Parathyroid adenoma (tissue), 2 donors: ENCODE results near the gene DDX54.

Experiments used
- H2AFZ ChIP-seq: fragments of 300-600 bp; sonication (generic); one replicate; pipeline ENCODE4 v1.7.0; 2017; ENCODE audit warnings: antibody characterized with exemption, mild to moderate bottlenecking
- H3K27ac ChIP-seq: fragments of 300-600 bp; sonication (generic); one replicate; pipeline ENCODE4 v1.7.0; 2017
- H3K27me3 ChIP-seq: fragments of 300-600 bp; sonication (generic); one replicate; pipeline ENCODE4 v1.7.0; 2017; ENCODE audit warnings: low read length; ENCODE audit not compliant: control insufficient read depth, insufficient read depth
- H3K36me3 ChIP-seq: fragments of 300-600 bp; sonication (generic); one replicate; pipeline ENCODE4 v1.7.0; 2017; ENCODE audit warnings: low read length; ENCODE audit not compliant: control insufficient read depth, insufficient read depth
- H3K4me1 ChIP-seq: fragments of 300-600 bp; sonication (generic); one replicate; pipeline ENCODE4 v1.7.0; 2017; ENCODE audit warnings: control low read depth
- H3K4me2 ChIP-seq: fragments of 300-600 bp; sonication (generic); one replicate; pipeline ENCODE4 v1.7.0; 2017; ENCODE audit warnings: low read length
- H3K4me3 ChIP-seq: fragments of 300-600 bp; sonication (generic); one replicate; pipeline ENCODE4 v1.7.0; 2017; ENCODE audit warnings: low read depth, low read length
- H3K79me2 ChIP-seq: fragments of 300-600 bp; sonication (generic); one replicate; pipeline ENCODE4 v1.7.0; 2017; ENCODE audit warnings: control low read depth
- H3K9ac ChIP-seq: fragments of 300-600 bp; sonication (generic); one replicate; pipeline ENCODE4 v1.7.0; 2017; ENCODE audit warnings: mild to moderate bottlenecking
- H3K9me3 ChIP-seq: fragments of 300-600 bp; sonication (generic); one replicate; pipeline ENCODE4 v1.7.0; 2017; ENCODE audit warnings: low read length; ENCODE audit not compliant: control insufficient read depth
- CTCF ChIP-seq: fragments of 300-600 bp; sonication (generic); IDR thresholded peaks from one replicate; pipeline ENCODE4 v1.7.0; 2017; ENCODE audit warnings: antibody characterized with exemption, mild to moderate bottlenecking
- donor health status: primary hyperparathyroidism.

DDX54 gene

GRCh38 chr12:113152196-113152834 lies 33.0 kb downstream of the DDX54 start:
- Histone ChIP-seq H3K36me3 (no peaks in the 10 kb centered on the region), H3K4me2 (no peak overlapping the region), H3K27ac (peak overlapping the region; percentile 70), H3K9me3 (no peaks in the 10 kb centered on the region), H3K4me1 (peaks cover 8% of the 10 kb centered on the region), H2AFZ (peak overlapping the region; percentile 96), H3K4me3 (no peak overlapping the region), H3K27me3 (no peaks in the 10 kb centered on the region), H3K9ac (no peak overlapping the region), H3K79me2 (no peaks in the 10 kb centered on the region)
- TF ChIP-seq CTCF: no peak

GRCh38 chr12:113151655-113152054 lies 33.6 kb downstream of the DDX54 start:
- Histone ChIP-seq H3K4me2 (no peak overlapping the region), H3K36me3 (no peaks in the 10 kb centered on the region), H3K27ac (no peak overlapping the region), H3K4me1 (peaks cover 8% of the 10 kb centered on the region), H3K27me3 (no peaks in the 10 kb centered on the region), H3K4me3 (no peak overlapping the region), H3K9me3 (no peaks in the 10 kb centered on the region), H2AFZ (no peak overlapping the region), H3K79me2 (no peaks in the 10 kb centered on the region), H3K9ac (no peak overlapping the region)
- no peak for TF ChIP-seq CTCF

- Histone ChIP-seq H3K79me2 (no peaks in the 10 kb centered on the region), H3K4me3 (no peak within 1 kb of the TSS), H2AFZ (peak within 1 kb of the TSS; percentile 58), H3K27ac (peak within 1 kb of the TSS; percentile 37), H3K4me2 (no peak within 1 kb of the TSS), H3K9ac (no peak within 1 kb of the TSS), H3K27me3 (no peaks in the 10 kb centered on the region), H3K9me3 (no peaks in the 10 kb centered on the region), H3K36me3 (no peaks in the 10 kb centered on the region), H3K4me1 (peaks cover 13% of the 10 kb centered on the region)
- peak; percentile 10 for TF ChIP-seq CTCF
These were observed 35.7 kb downstream of the DDX54 start, which contains the start of gene CFAP73 for GRCh38 chr12:113149361-113150150. CFAP73 (plus strand) TSS chr12:113149724; CDS start chr12:113149858, 134 bp downstream.

GRCh38 chr12:113146999-113147398 lies 38.3 kb downstream of the DDX54 start:
- Histone ChIP-seq H3K9ac (no peak overlapping the region), H3K4me2 (no peak overlapping the region), H2AFZ (no peak overlapping the region), H3K36me3 (no peaks in the 10 kb centered on the region), H3K4me1 (peaks cover 21% of the 10 kb centered on the region), H3K4me3 (no peak overlapping the region), H3K27me3 (no peaks in the 10 kb centered on the region), H3K9me3 (no peaks in the 10 kb centered on the region), H3K79me2 (no peaks in the 10 kb centered on the region), H3K27ac (no peak overlapping the region)
- no peak for TF ChIP-seq CTCF
